ENCODE measurements around the gene FGFBP1. TPM values are rescaled to one million over a fixed set of nuclear protein-coding genes. Genes with fewer than 3 reads are reported as not detected.

The FGFBP1 gene
- total and polyA plus RNA-seq, 2 donors (not counting 3 experiments of a cell fraction or from before 2014, with no cell fraction given) = not detected

DNA sequence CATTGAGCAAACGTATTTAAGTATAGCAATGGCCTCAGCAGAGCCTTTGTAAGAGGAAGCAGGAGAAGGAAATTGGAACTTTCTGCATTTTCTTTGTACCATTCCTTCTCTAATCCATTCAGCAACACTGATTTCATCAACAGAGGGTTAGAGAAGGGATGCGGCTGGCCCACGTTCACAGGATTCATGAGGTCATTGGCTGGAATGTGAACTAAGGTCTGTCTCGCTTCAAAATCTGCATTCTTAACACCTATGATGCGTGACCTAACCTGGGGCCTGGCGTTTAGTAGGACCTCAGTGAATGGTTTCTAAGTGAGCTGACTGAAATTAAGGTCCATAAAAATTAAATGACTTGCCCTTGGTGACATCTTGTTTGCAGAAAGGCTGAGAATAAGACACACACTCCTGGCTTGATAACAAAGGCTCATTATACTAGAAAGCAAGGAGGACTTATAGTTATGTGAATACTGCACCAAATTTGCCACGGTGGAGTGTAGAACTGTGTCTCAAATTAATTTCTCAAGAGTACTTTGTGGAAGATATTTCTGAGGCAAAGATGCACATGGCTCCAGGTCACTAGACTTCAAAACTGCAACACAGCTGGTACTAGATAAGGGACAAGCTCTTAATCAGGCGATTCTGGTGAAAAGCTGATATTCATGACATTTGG, 25.4 kb downstream of the FGFBP1 start:
- no peak for FAIRE-seq
- H4K20me1 ChIP-seq (replicated peaks; ENCODE audit: control insufficient read depth, extremely low read depth, insufficient read depth, low read length) = no peaks in the 10 kb centered on the region
- peak overlapping the region; percentile 22 for H3K4me2 ChIP-seq (ENCODE audit: insufficient read depth, low read length)
- dilution Hi-C loops (cut with MboI; ENCODE audit: extremely low pct_ligation_motif_present, low sequenced_read_pairs) (no loop called here), intact Hi-C loops (cut with micrococcal nuclease) (loop anchor here (1.0 kb wide), 2 partner anchors 8 to 43 kb away; no protein-coding TSS in a partner anchor)
- TF ChIP-seq FOS (IDR thresholded peaks at IDR 0.05; ENCODE audit: borderline replicate concordance, insufficient read depth, low read length) (no peak), GATA2 (IDR thresholded peaks at IDR 0.05; ENCODE audit: insufficient read depth, insufficient read length, low read depth, low read length) (no peak), MYC (IDR thresholded peaks at IDR 0.05; ENCODE audit: low read depth, low read length) (no peak), JUN (IDR thresholded peaks at IDR 0.05; ENCODE audit: borderline replicate concordance, insufficient read depth, insufficient read length, low read depth) (no peak), EZH2 (IDR thresholded peaks at IDR 0.05; ENCODE audit: borderline replicate concordance, low read depth, low read length, severe bottlenecking) (no peak)
- TF ChIP-seq, protein P1, sequence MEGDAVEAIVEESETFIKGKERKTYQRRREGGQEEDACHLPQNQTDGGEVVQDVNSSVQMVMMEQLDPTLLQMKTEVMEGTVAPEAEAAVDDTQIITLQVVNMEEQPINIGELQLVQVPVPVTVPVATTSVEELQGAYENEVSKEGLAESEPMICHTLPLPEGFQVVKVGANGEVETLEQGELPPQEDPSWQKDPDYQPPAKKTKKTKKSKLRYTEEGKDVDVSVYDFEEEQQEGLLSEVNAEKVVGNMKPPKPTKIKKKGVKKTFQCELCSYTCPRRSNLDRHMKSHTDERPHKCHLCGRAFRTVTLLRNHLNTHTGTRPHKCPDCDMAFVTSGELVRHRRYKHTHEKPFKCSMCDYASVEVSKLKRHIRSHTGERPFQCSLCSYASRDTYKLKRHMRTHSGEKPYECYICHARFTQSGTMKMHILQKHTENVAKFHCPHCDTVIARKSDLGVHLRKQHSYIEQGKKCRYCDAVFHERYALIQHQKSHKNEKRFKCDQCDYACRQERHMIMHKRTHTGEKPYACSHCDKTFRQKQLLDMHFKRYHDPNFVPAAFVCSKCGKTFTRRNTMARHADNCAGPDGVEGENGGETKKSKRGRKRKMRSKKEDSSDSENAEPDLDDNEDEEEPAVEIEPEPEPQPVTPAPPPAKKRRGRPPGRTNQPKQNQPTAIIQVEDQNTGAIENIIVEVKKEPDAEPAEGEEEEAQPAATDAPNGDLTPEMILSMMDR (IDR thresholded peaks at IDR 0.05; ENCODE audit: extremely low read depth in 1 of 2, insufficient read depth in 1 of 2, low read depth in 1 of 2, low read length in 2 of 2) = no peak
- TF ChIP-seq, protein P2, sequence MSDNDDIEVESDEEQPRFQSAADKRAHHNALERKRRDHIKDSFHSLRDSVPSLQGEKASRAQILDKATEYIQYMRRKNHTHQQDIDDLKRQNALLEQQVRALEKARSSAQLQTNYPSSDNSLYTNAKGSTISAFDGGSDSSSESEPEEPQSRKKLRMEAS (IDR thresholded peaks at IDR 0.05; ENCODE audit: insufficient read depth, insufficient read length) = no peak
- H3K36me3 ChIP-seq (ENCODE audit: control insufficient read depth in 2 of 2, extremely low read depth in 1 of 2, insufficient read depth in 2 of 2, low read length in 2 of 2) = no peaks in the 10 kb centered on the region
- CTCF ChIA-PET = interaction anchor here (1.2 to 1.5 kb wide), 4 partner anchors 12 to 108 kb away, joined by 3 to 17 read pairs (median 11); no protein-coding TSS in a partner anchor
- no peaks in the 10 kb centered on the region for H3K27me3 ChIP-seq (ENCODE audit: control insufficient read depth in 2 of 2, insufficient read depth in 2 of 2, low read length in 2 of 2)
- no peak overlapping the region for H3K4me3 ChIP-seq (replicated peaks in 1 of 3; ENCODE audit: insufficient read depth in 1 of 3, low read depth in 1 of 3, low read length in 3 of 3)
- no peak overlapping the region for H2AFZ ChIP-seq (ENCODE audit: low read depth, low read length)
- no peaks in the 10 kb centered on the region for H3K79me2 ChIP-seq (ENCODE audit: control insufficient read depth, insufficient read depth, low read length)
- no peaks in the 10 kb centered on the region for H3K9me3 ChIP-seq (replicated peaks; ENCODE audit: control insufficient read depth, insufficient read depth, low read length)
- BruUV-seq (replicated peaks) = no TSS peak
- POLR2A ChIA-PET = no interaction called here
- no peak for DNase-seq (ENCODE audit: low read depth, low spot score)
- H3K9me1 ChIP-seq (replicated peaks; ENCODE audit: control insufficient read depth, extremely low read depth, insufficient read depth, low read length) = no peaks in the 10 kb centered on the region
- peaks cover 10% of the 10 kb centered on the region for H3K4me1 ChIP-seq (ENCODE audit: control insufficient read depth, extremely low read depth, insufficient read depth, low read length)
- H3K9ac ChIP-seq (replicated peaks; ENCODE audit: extremely low read depth, insufficient read depth, low read length) = no peak overlapping the region
- H3K27ac ChIP-seq (ENCODE audit: insufficient read depth, low read depth, low read length) = peak overlapping the region; percentile 24
